ENCODE data around the gene LRIG2. TPM values are rescaled to one million over a fixed set of nuclear protein-coding genes. Genes with fewer than 3 reads are reported as not detected.
"Not testable (repeated sequence)": the region's sequence is repeated elsewhere in the genome, so short reads cannot be mapped to it uniquely, and the experiment has no call there.

The LRIG2 gene
- 19.9 and 22.1 TPM in 2 replicates for total RNA-seq
- long read RNA-seq, full-length matches to known transcripts: 9 of 36 reads
- long read RNA-seq, partial matches to known transcripts: 19 of 36 reads
- long read RNA-seq, other reads (novel, unspliced or antisense): 8 of 36 reads

GRCh38 chr1:113072757-113073478 lies at the start of gene LRIG2:
TSS of gene LRIG2 (plus strand) at chr1:113073198. CDS start at chr1:113073407, 209 bp downstream.
- TF ChIP-seq CTCF (IDR thresholded peaks at IDR 0.05; ENCODE audit: unreplicated experiment): peak; percentile 92
- DNase-seq (ENCODE audit: low spot score, unreplicated experiment): peak; percentile 92
- peaks cover 5% of the 10 kb centered on the region for H3K36me3 Mint-ChIP-seq (ENCODE audit: insufficient read depth)
- H3K4me1 Mint-ChIP-seq (ENCODE audit: low read depth): peaks cover 25% of the 10 kb centered on the region
- peak within 1 kb of the TSS; percentile 98 for H3K4me3 Mint-ChIP-seq (ENCODE audit: low read depth)
- H3K27me3 Mint-ChIP-seq: no peaks in the 10 kb centered on the region
- peak within 1 kb of the TSS; percentile 99 for H3K27ac Mint-ChIP-seq
- H3K9me3 Mint-ChIP-seq (ENCODE audit: low read depth): no peaks in the 10 kb centered on the region

GRCh38 chr1:113023316-113023715 lies 49.7 kb upstream of the LRIG2 start:
- peaks cover 27% of the 10 kb centered on the region for H3K4me1 Mint-ChIP-seq (ENCODE audit: low read depth)
- not testable (repeated sequence) for H3K27me3 Mint-ChIP-seq; DNase-seq (ENCODE audit: low spot score, unreplicated experiment); H3K27ac Mint-ChIP-seq; H3K36me3 Mint-ChIP-seq (ENCODE audit: insufficient read depth); H3K9me3 Mint-ChIP-seq (ENCODE audit: low read depth); H3K4me3 Mint-ChIP-seq (ENCODE audit: low read depth)

GRCh38 chr1:113027007-113027406 lies 46.0 kb upstream of the LRIG2 start:
- H3K27ac Mint-ChIP-seq: no peak overlapping the region
- H3K4me3 Mint-ChIP-seq (ENCODE audit: low read depth): no peak overlapping the region
- DNase-seq (ENCODE audit: low spot score, unreplicated experiment): no peak
- no peaks in the 10 kb centered on the region for H3K27me3 Mint-ChIP-seq
- H3K9me3 Mint-ChIP-seq (ENCODE audit: low read depth): no peaks in the 10 kb centered on the region
- no peak for TF ChIP-seq CTCF (IDR thresholded peaks at IDR 0.05; ENCODE audit: unreplicated experiment)
- H3K4me1 Mint-ChIP-seq (ENCODE audit: low read depth): peaks cover 23% of the 10 kb centered on the region
- H3K36me3 Mint-ChIP-seq (ENCODE audit: insufficient read depth): no peaks in the 10 kb centered on the region

- H3K27me3 Mint-ChIP-seq: no peaks in the 10 kb centered on the region
- H3K36me3 Mint-ChIP-seq (ENCODE audit: insufficient read depth): no peaks in the 10 kb centered on the region
- H3K27ac Mint-ChIP-seq: no peak overlapping the region
- H3K9me3 Mint-ChIP-seq (ENCODE audit: low read depth): no peaks in the 10 kb centered on the region
- H3K4me3 Mint-ChIP-seq (ENCODE audit: low read depth): no peak overlapping the region
- TF ChIP-seq CTCF (IDR thresholded peaks at IDR 0.05; ENCODE audit: unreplicated experiment): no peak
- peaks cover 23% of the 10 kb centered on the region for H3K4me1 Mint-ChIP-seq (ENCODE audit: low read depth)
- no peak for DNase-seq (ENCODE audit: low spot score, unreplicated experiment)
Measured at GRCh38 chr1:113027449-113027848, 45.5 kb upstream of the LRIG2 start.

- Mint-ChIP-seq H3K36me3 (ENCODE audit: insufficient read depth) (no peaks in the 10 kb centered on the region), H3K27ac (no peak overlapping the region), H3K27me3 (no peaks in the 10 kb centered on the region), H3K4me1 (ENCODE audit: low read depth) (peaks cover 23% of the 10 kb centered on the region), H3K4me3 (ENCODE audit: low read depth) (no peak overlapping the region), H3K9me3 (ENCODE audit: low read depth) (no peaks in the 10 kb centered on the region)
- no peak for TF ChIP-seq CTCF (IDR thresholded peaks at IDR 0.05; ENCODE audit: unreplicated experiment)
- no peak for DNase-seq (ENCODE audit: low spot score, unreplicated experiment)
Measured at GRCh38 chr1:113029822-113030221, 43.2 kb upstream of the LRIG2 start.

All from progenitor cell of endocrine pancreas (in vitro differentiated cells).